ENCODE results near the gene NR4A1. TPM values are rescaled to one million over a fixed set of nuclear protein-coding genes. Genes with fewer than 3 reads are reported as not detected.

Gene NR4A1
- total RNA-seq, 1 experiment from 2014 or later = 26.9 TPM

Other genes with a start within 250 kb of the NR4A1 start
- 9.9 to 10.3 TPM (median 10.0 TPM) in 3 replicates for gene FIGNL2, start 202.7 kb upstream of the NR4A1 start, total RNA-seq (2021)
- 1.7 to 2.3 TPM (median 2.0 TPM) in 3 replicates for gene ANKRD33, start 163.3 kb upstream of the NR4A1 start, total RNA-seq (2021)
- 0.64 to 1.5 TPM (median 0.98 TPM) in 3 replicates for gene ACVRL1, start 143.9 kb upstream of the NR4A1 start, total RNA-seq (2021)
- gene ACVR1B, start 99.7 kb upstream of the NR4A1 start, total RNA-seq (2021) = 20.9 to 24.1 TPM (median 22.3 TPM) in 3 replicates
- gene TAMALIN, start 44.5 kb upstream of the NR4A1 start, total RNA-seq (2021) = 5.5 to 7.1 TPM (median 6.1 TPM) in 3 replicates
- 43.3 to 52.1 TPM (median 45.0 TPM) in 3 replicates for gene ATG101, start 18.5 kb downstream of the NR4A1 start, total RNA-seq (2021)
- 0.14 to 0.21 TPM in 2 of 3 replicates, not detected in the other for gene SMIM41, start 28.3 kb downstream of the NR4A1 start, total RNA-seq (2021)
- 0.09 to 0.11 TPM (median 0.11 TPM) in 3 replicates for gene KRT80, start 140.6 kb downstream of the NR4A1 start, total RNA-seq (2021)
- 10.6 to 11.5 TPM (median 11.4 TPM) in 3 replicates for gene KRT7, start 181.8 kb downstream of the NR4A1 start, total RNA-seq (2021)
- 0.11 to 0.18 TPM in 2 of 3 replicates, not detected in the other for gene KRT86, start 223.2 kb downstream of the NR4A1 start, total RNA-seq (2021)
- gene KRT81, start 240.1 kb downstream of the NR4A1 start, total RNA-seq (2021) = 0.21 to 0.70 TPM (median 0.34 TPM) in 3 replicates